SK-N-SH treated with all-trans-retinoic acid at 6 μM for 48 hours (cell line): ENCODE data around the gene THADA.

ENCODE experiments used
- ARNTL ChIP-seq: fragments of 450-650 bp; formaldehyde crosslinking; IDR thresholded peaks from 2 replicates; pipeline ENCODE4 v1.5.0; 2020; ENCODE audit warnings: low read depth, mild to moderate bottlenecking, moderate library complexity, borderline replicate concordance
- POU6F1 ChIP-seq: fragments of 250-450 bp; sonication (Bioruptor Pico); IDR thresholded peaks from 2 replicates; pipeline ENCODE4 v1.8.0; 2021; ENCODE audit warnings: low read depth, mild to moderate bottlenecking, moderate library complexity, borderline replicate concordance
- PPARA ChIP-seq: fragments of 250-450 bp; sonication (Bioruptor Pico); IDR thresholded peaks from 2 replicates; pipeline ENCODE4 v1.5.0; 2020; ENCODE audit warnings: mild to moderate bottlenecking, borderline replicate concordance
- ZC3H10 ChIP-seq: fragments of 250-450 bp; sonication (Bioruptor Pico); IDR thresholded peaks from 2 replicates; pipeline ENCODE4 v1.5.1; 2021; ENCODE audit warnings: mild to moderate bottlenecking, moderate library complexity
- ZFP30 ChIP-seq: fragments of 450-650 bp; formaldehyde crosslinking; IDR thresholded peaks from 2 replicates; pipeline ENCODE4 v1.5.0; 2022; ENCODE audit warnings: mild to moderate bottlenecking, moderate library complexity
- ZNF8 ChIP-seq: fragments of 450-650 bp; formaldehyde crosslinking; IDR thresholded peaks from 2 replicates; pipeline ENCODE4 v1.5.0; 2020; ENCODE audit warnings: mild to moderate bottlenecking, moderate library complexity

GRCh38 chr2:43388371-43388770, 207.5 kb downstream of the THADA start:
- TF ChIP-seq PPARA (no peak), POU6F1 (CRISPR knock-in tag) (no peak), ZC3H10 (CRISPR knock-in tag) (no peak), ZNF8 (CRISPR knock-in tag) (no peak), ZFP30 (CRISPR knock-in tag) (no peak), ARNTL (no peak)
